Thyroid gland (tissue), 4 donors: ENCODE results near the gene ASPSCR1. TPM values are rescaled to one million over a fixed set of nuclear protein-coding genes. Genes with fewer than 3 reads are reported as not detected.

Experiments
- DNase-seq, 2 donors: peaks; one replicate each; pipeline ENCODE4 v3.0.0-alpha.2; 2019
- H3K27ac ChIP-seq, 3 donors: fragments of 200-600 bp; sonication (generic); 1 replicate in 2 of 3; 2 replicates in 1 of 3; pipeline ENCODE4 v1.5.1; 2016 to 2019; ENCODE audit warnings: mild to moderate bottlenecking in 1 of 3, moderate library complexity in 1 of 3
- H3K27me3 ChIP-seq: fragments of 200-600 bp; sonication (generic); one replicate; pipeline ENCODE4 v1.5.1; 2019
- H3K36me3 ChIP-seq, 2 donors: fragments of 200-600 bp; sonication (generic); one replicate each; pipeline ENCODE4 v1.5.1; 2016 to 2019
- H3K4me1 ChIP-seq, 2 donors: fragments of 200-600 bp; sonication (generic); one replicate each; pipeline ENCODE4 v1.5.1; 2017 to 2019
- H3K4me3 ChIP-seq, 3 donors: fragments of 200-600 bp; sonication (generic); replicated peaks in 1 of 3; 1 replicate in 2 of 3; 2 replicates in 1 of 3; pipeline ENCODE4 v1.5.1; 2016; ENCODE audit warnings: mild to moderate bottlenecking in 1 of 3
- H3K9me3 ChIP-seq: fragments of 200-600 bp; sonication (generic); one replicate; pipeline ENCODE4 v1.5.1; 2017
- CTCF ChIP-seq, 6 experiments: fragments of 200-600 bp in 3 of 6; fragments of 450-650 bp in 3 of 6; sonication (generic) in 3 of 6; IDR thresholded peaks; one replicate each; pipeline ENCODE4 v1.5.1; 2016 to 2019; ENCODE audit warnings: antibody characterized with exemption in 6 of 6, mild to moderate bottlenecking in 2 of 6, inconsistent platforms in 1 of 6, moderate library complexity in 1 of 6
- POLR2A ChIP-seq, 2 donors: fragments of 450-650 bp; IDR thresholded peaks; one replicate each; pipeline ENCODE4 v1.6.1; 2017; ENCODE audit warnings: antibody characterized with exemption in 2 of 2, mild to moderate bottlenecking in 2 of 2, moderate library complexity in 1 of 2
- WGBS, 2 donors: methylation state at CpG; one replicate each; pipeline ENCODE4 v1.1.5; 2017; 5-methylcytosine and 5-hydroxymethylcytosine counted together
- intact Hi-C: fragments of 100-400 bp; cut with DNase I; formaldehyde crosslinking; loops from one replicate; pipeline ENCODE4 v1.15.1; 2023
- total RNA-seq, 4 donors: library from RNA; depleted of rRNA; stranded (reverse); fragments of >200 nt; gene quantifications; one replicate each; pipeline ENCODE4 v1.2.3, GENCODE V29; 2016

The ASPSCR1 gene
- total RNA-seq, 4 donors from 2014 or later, result 23.2 to 53.6 (median 35.7) TPM

- TF ChIP-seq POLR2A (IDR thresholded peaks at IDR 0.05) (no peak), CTCF (IDR thresholded peaks at IDR 0.05) (no peak)
- H3K4me3 ChIP-seq, result no peak overlapping the region
- intact Hi-C loops, result no loop called here
- no peaks in the 10 kb centered on the region for H3K27me3 ChIP-seq
- H3K4me1 ChIP-seq, result peaks cover 7 to 11% of the 10 kb centered on the region in 2 donors
- H3K9me3 ChIP-seq, result no peaks in the 10 kb centered on the region
- DNase-seq, result no peak
- no peak overlapping the region for H3K27ac ChIP-seq
- WGBS, 2 donors, result 88 to 94% methylated on average over 24 of the region's 24 CpGs
- peaks cover 4 to 8% of the 10 kb centered on the region in 2 donors for H3K36me3 ChIP-seq
These were observed 70.0 kb downstream of the ASPSCR1 start for GRCh38 chr17:82047379-82047778.

- DNase-seq, result no peak
- no peak for TF ChIP-seq POLR2A (IDR thresholded peaks at IDR 0.05)
- no peak for TF ChIP-seq CTCF (IDR thresholded peaks at IDR 0.05)
- no peaks in the 10 kb centered on the region for H3K9me3 ChIP-seq
- 89 to 96% methylated on average over 6 to 22 of the region's 25 CpGs for WGBS, 2 donors
- peaks cover 4 to 8% of the 10 kb centered on the region in 2 donors for H3K36me3 ChIP-seq
- H3K27me3 ChIP-seq, result no peaks in the 10 kb centered on the region
- intact Hi-C loops, result no loop called here
- no peak overlapping the region for H3K4me3 ChIP-seq
- H3K27ac ChIP-seq, result no peak overlapping the region
- H3K4me1 ChIP-seq, result peaks cover 13 to 17% of the 10 kb centered on the region in 2 donors
These were observed 70.6 kb downstream of the ASPSCR1 start for GRCh38 chr17:82047914-82048570.

DNA sequence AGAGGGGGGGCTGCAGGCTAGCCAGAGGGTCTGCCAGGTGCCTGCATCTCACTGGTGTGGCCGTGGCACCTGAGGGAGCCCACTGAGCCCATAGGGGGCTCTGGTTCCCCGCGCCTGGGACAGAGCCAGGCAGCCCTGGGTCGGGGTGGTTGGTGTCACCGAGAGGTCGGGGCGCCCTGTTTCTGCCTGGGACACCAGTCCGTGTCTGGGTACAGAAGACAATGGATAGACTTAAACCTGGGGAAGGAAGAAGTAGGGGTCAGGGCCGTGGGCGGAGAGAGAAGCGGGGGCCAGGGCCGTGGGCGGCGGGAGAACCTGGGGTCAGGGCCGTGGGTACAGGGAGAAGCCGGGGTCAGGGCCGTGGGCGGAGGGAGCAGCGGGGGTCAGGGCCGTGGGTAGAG lies 71.1 kb downstream of the ASPSCR1 start:
- intact Hi-C loops, result no loop called here
- no peak overlapping the region for H3K27ac ChIP-seq
- peaks cover 4 to 8% of the 10 kb centered on the region in 2 donors for H3K36me3 ChIP-seq
- H3K9me3 ChIP-seq, result no peaks in the 10 kb centered on the region
- H3K27me3 ChIP-seq, result no peaks in the 10 kb centered on the region
- peaks cover 18 to 19% of the 10 kb centered on the region in 2 donors for H3K4me1 ChIP-seq
- no peak overlapping the region for H3K4me3 ChIP-seq
- TF ChIP-seq CTCF (IDR thresholded peaks at IDR 0.05) (no peak), POLR2A (IDR thresholded peaks at IDR 0.05) (no peak)
- 89 to 92% methylated on average over 17 to 20 of the region's 20 CpGs for WGBS, 2 donors
- no peak for DNase-seq

DNA sequence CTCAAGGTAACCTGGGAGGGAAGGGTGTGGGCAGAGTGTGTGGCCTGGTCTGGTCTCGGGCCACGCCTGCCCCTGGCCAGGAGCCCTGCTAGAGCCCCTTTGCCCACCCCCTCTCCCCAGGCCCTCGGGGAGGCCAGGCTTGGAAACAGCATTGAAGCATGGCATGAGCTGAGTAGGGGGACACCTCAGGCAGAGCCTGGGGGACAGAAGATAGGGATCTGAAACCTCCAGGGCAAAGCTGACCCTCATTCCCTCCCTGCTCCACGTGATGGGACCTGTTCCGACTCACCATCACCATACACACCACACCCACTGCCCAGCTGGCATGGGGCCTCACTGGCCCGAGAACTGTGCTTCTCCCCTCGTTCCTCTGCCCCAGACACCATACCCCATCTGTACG lies 71.7 kb downstream of the ASPSCR1 start:
- H3K27me3 ChIP-seq, result no peaks in the 10 kb centered on the region
- H3K27ac ChIP-seq, result no peak overlapping the region
- intact Hi-C loops, result no loop called here
- H3K9me3 ChIP-seq, result no peaks in the 10 kb centered on the region
- 90 to 95% methylated on average over 6 to 8 of the region's 8 CpGs for WGBS, 2 donors
- DNase-seq, result no peak
- H3K4me3 ChIP-seq, result no peak overlapping the region
- peaks cover 5 to 8% of the 10 kb centered on the region in 2 donors for H3K36me3 ChIP-seq
- H3K4me1 ChIP-seq, result peaks cover 18 to 19% of the 10 kb centered on the region in 2 donors
- no peak for TF ChIP-seq POLR2A (IDR thresholded peaks at IDR 0.05)
- no peak for TF ChIP-seq CTCF (IDR thresholded peaks at IDR 0.05)

DNA sequence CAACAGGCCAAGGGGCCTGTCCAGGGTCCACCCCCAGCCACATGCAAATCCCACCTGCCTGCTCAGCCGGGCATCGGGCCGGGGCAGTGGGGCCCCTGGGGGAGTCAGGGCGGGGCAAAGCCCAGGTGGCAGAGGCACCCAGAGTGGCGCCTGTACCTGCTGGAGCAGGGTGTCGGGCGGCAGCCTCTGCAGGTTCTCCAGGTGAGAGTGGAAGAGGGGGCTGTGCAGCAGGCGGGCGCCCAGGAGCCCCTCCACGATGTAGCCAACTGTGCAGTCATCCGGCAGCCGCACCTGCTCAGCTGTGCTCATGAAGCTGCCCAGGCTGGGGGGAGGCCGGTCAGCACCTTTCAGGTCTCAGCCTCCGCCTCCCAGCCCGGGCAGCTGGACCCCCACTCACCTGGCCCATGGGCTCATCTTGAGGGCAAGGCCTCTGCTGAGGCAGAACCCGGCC lies 72.1 kb downstream of the ASPSCR1 start:
- Histone ChIP-seq H3K9me3 (no peaks in the 10 kb centered on the region), H3K36me3 (peaks cover 10 to 11% of the 10 kb centered on the region in 2 donors)
- 95 to 97% methylated on average over 6 of the region's 16 CpGs for WGBS, 2 donors

More for the DNA sequence above, 72.1 kb downstream of the ASPSCR1 start:
- Histone ChIP-seq H3K27me3 (no peaks in the 10 kb centered on the region), H3K4me3 (no peak overlapping the region), H3K4me1 (peaks cover 18 to 19% of the 10 kb centered on the region in 2 donors), H3K27ac (no peak overlapping the region)
- no peak for DNase-seq
- no peak for TF ChIP-seq CTCF (IDR thresholded peaks at IDR 0.05)
- no peak for TF ChIP-seq POLR2A (IDR thresholded peaks at IDR 0.05)
- intact Hi-C loops, result no loop called here
